SK-N-SH (cell line): ENCODE measurements around the gene TMEM182. TPM values are rescaled to one million over a fixed set of nuclear protein-coding genes. Genes with fewer than 3 reads are reported as not detected.

Source experiments
- CTCF ChIA-PET: fragments of 300-600, 350-600 bp; formaldehyde crosslinking; extraction: SDS; loops from one replicate; lab custom pipeline; 2021; lab: Yijun Ruan, JAX
- POLR2A ChIA-PET: fragments of 350-600 bp; sonication (Branson Sonifier 250); formaldehyde crosslinking; extraction: SDS; loops from one replicate; lab custom pipeline; 2020; ENCODE audit warnings: antibody characterized with exemption, inconsistent platforms; lab: Yijun Ruan, JAX
- DNase-seq: peaks from one replicate; pipeline ENCODE4 v3.0.0; 2012
- H2AFZ ChIP-seq: fragments of 200-600 bp; sonication (generic); 2 replicates; pipeline ENCODE4 v1.8.1; 2016; ENCODE audit warnings: antibody characterized with exemption, mild to moderate bottlenecking, low read depth
- H3F3A ChIP-seq: fragments of 200-600 bp; sonication (generic); replicated peaks from 2 replicates; pipeline ENCODE3; 2016; ENCODE audit warnings: antibody characterized with exemption, mild to moderate bottlenecking; ENCODE audit not compliant: insufficient read depth
- H3K27ac ChIP-seq, 2 experiments: fragments of 200-500 bp in 1 of 2; fragments of 200-600 bp in 1 of 2; sonication (Bioruptor generic) in 1 of 2; sonication (generic), shearing (Covaris generic) in 1 of 2; 2 replicates each; pipeline versions ENCODE4 v1.5.1 to v1.6.1; 2014 to 2016; ENCODE audit warnings: low read depth in 2 of 2, inconsistent platforms in 1 of 2, low read length in 1 of 2, mild to moderate bottlenecking in 1 of 2, mixed read lengths in 1 of 2
- H3K27me3 ChIP-seq: fragments of 200-600 bp; sonication (generic), shearing (Covaris generic); 2 replicates; pipeline ENCODE4 v1.6.1; 2016; ENCODE audit warnings: mixed run types; ENCODE audit not compliant: insufficient read depth
- H3K36me3 ChIP-seq, 2 experiments: fragments of 200-500 bp in 1 of 2; fragments of 200-600 bp in 1 of 2; sonication (Bioruptor generic) in 1 of 2; sonication (generic) in 1 of 2; replicated peaks in 1 of 2; 2 replicates each; pipeline versions ENCODE3 to v1.5.1; 2014 to 2016; ENCODE audit warnings: low read length in 1 of 2, mild to moderate bottlenecking in 1 of 2; ENCODE audit not compliant: insufficient read depth in 2 of 2, control insufficient read depth in 1 of 2
- H3K4me1 ChIP-seq, 2 experiments: fragments of 200-500 bp in 1 of 2; fragments of 200-600 bp in 1 of 2; sonication (Bioruptor generic) in 1 of 2; sonication (generic), shearing (Covaris generic) in 1 of 2; 2 replicates each; pipeline versions ENCODE4 v1.5.1 to v1.6.1; 2014 to 2016; ENCODE audit warnings: low read depth in 1 of 2, low read length in 1 of 2, mixed run types in 1 of 2; ENCODE audit not compliant: insufficient read depth in 2 of 2, control insufficient read depth in 1 of 2
- H3K4me2 ChIP-seq: fragments of 200-600 bp; sonication (generic), shearing (Covaris generic); 2 replicates; pipeline ENCODE4 v1.6.1; 2017; ENCODE audit warnings: mixed run types
- H3K4me3 ChIP-seq, 2 experiments: fragments of 200-500 bp in 1 of 2; fragments of 200-600 bp in 1 of 2; sonication (Bioruptor generic) in 1 of 2; sonication (generic), shearing (Covaris generic) in 1 of 2; 2 replicates each; pipeline versions ENCODE4 v1.5.1 to v1.8.1; 2014 to 2016; ENCODE audit warnings: low read depth in 2 of 2, inconsistent platforms in 1 of 2, low read length in 1 of 2, mild to moderate bottlenecking in 1 of 2, mixed read lengths in 1 of 2, moderate library complexity in 1 of 2
- H3K79me2 ChIP-seq: fragments of 200-600 bp; sonication (generic); 2 replicates; pipeline ENCODE4 v1.8.1; 2017; ENCODE audit warnings: mild to moderate bottlenecking; ENCODE audit not compliant: insufficient read depth
- H3K9ac ChIP-seq: fragments of 200-600 bp; sonication (generic); 2 replicates; pipeline ENCODE4 v1.6.1; 2017; ENCODE audit warnings: mixed run types
- H3K9me2 ChIP-seq: fragments of 200-600 bp; sonication (generic); 2 replicates; pipeline ENCODE4 v1.6.1; 2017; ENCODE audit warnings: mixed run types
- H3K9me3 ChIP-seq: fragments of 200-600 bp; sonication (generic); 2 replicates; pipeline ENCODE4 v1.6.1; 2017; ENCODE audit warnings: mixed run types, mild to moderate bottlenecking, moderate library complexity
- H4K20me1 ChIP-seq: fragments of 200-600 bp; sonication (generic); 2 replicates; pipeline ENCODE4 v1.6.1; 2017; ENCODE audit warnings: mild to moderate bottlenecking, mixed run types; ENCODE audit not compliant: insufficient read depth
- CHD2 ChIP-seq: fragments of 150-350 bp; IDR thresholded peaks from 2 replicates; pipeline ENCODE4 v1.6.1; 2018; ENCODE audit warnings: low read length; ENCODE audit not compliant: partially characterized antibody
- ELF1 ChIP-seq: IDR thresholded peaks from 2 replicates; pipeline ENCODE4 v1.4.0; 2012
- FOXM1 ChIP-seq: IDR thresholded peaks from 2 replicates; pipeline ENCODE4 v1.4.0; 2012; ENCODE audit warnings: low read depth, mild to moderate bottlenecking
- GATA2 ChIP-seq: sonication (generic); formaldehyde crosslinking; IDR thresholded peaks from 2 replicates; pipeline ENCODE4 v1.5.0; 2020; ENCODE audit warnings: mild to moderate bottlenecking, missing genetic modification reagents
- JUND ChIP-seq: IDR thresholded peaks from 2 replicates; pipeline ENCODE4 v1.4.0; 2012
- MEF2A ChIP-seq: IDR thresholded peaks from 2 replicates; pipeline ENCODE4 v1.4.0; 2012; ENCODE audit warnings: low read depth, borderline replicate concordance
- MXI1 ChIP-seq: IDR thresholded peaks from 2 replicates; pipeline ENCODE4 v1.6.1; 2012; ENCODE audit warnings: mild to moderate bottlenecking, low read depth, low read length, improper control_type of control experiment
- POLR2AphosphoS5 ChIP-seq: IDR thresholded peaks from 2 replicates; pipeline ENCODE4 v1.6.1; 2012; ENCODE audit warnings: low read depth, low read length
- RAD21 ChIP-seq: IDR thresholded peaks from 2 replicates; pipeline ENCODE4 v1.6.1; 2012; ENCODE audit warnings: mild to moderate bottlenecking, low read length
- RCOR1 ChIP-seq: fragments of 150-350 bp; IDR thresholded peaks from 2 replicates; pipeline ENCODE4 v1.6.1; 2017; ENCODE audit warnings: antibody characterized with exemption, low read length
- SIN3A ChIP-seq: IDR thresholded peaks from 2 replicates; pipeline ENCODE4 v1.6.1; 2012; ENCODE audit warnings: low read depth, mild to moderate bottlenecking, low read length, moderate library complexity, borderline replicate concordance
- TAF1 ChIP-seq: IDR thresholded peaks from 2 replicates; pipeline ENCODE4 v1.6.1; 2012; ENCODE audit warnings: low read depth, mild to moderate bottlenecking, low read length, moderate library complexity, borderline replicate concordance
- TCF12 ChIP-seq: IDR thresholded peaks from 2 replicates; pipeline ENCODE4 v1.4.0; 2012
- WGBS: methylation state at CpG from one replicate; pipeline ENCODE4 v1.1.6; 2017; ENCODE audit warnings: low lambda C conversion rate; 5-methylcytosine and 5-hydroxymethylcytosine counted together
- polyA plus RNA-seq, 3 experiments: library from polyadenylated mRNA; depleted of rRNA; stranded (reverse); fragments of >200 nt; gene quantifications; 2 replicates each; pipeline ENCODE4 v1.2.3, GENCODE V29; 2012
- TF ChIP-seq, protein P1 (sequence below): IDR thresholded peaks from 2 replicates; pipeline ENCODE4 v1.4.0; 2012; ENCODE audit warnings: low read depth, borderline replicate concordance

TMEM182 gene
- polyA plus RNA-seq, 1 of the 3 experiments (the other 2 are of a cell fraction): 1.7 TPM

GRCh38 chr2:102789349-102790090 lies 27.7 kb downstream of the TMEM182 start:
- TF ChIP-seq POLR2AphosphoS5 (no peak), MXI1 (no peak), SIN3A (no peak), ELF1 (no peak), TAF1 (no peak), GATA2 (CRISPR knock-in tag) (no peak), RCOR1 (no peak), RAD21 (no peak), FOXM1 (no peak), TCF12 (no peak), JUND (no peak), MEF2A (no peak)
- TF ChIP-seq, all 33 proteins: peak for 0
- WGBS: 73% methylated on average over 7 of the region's 7 CpGs
- ChIA-PET CTCF (interaction anchor here (1.1 to 2.1 kb wide), 3 partner anchors 12 to 35 kb away, joined by 3 to 6 read pairs (median 5); no protein-coding TSS in a partner anchor), POLR2A (no interaction called here)
- Histone ChIP-seq H3K36me3 (no peaks in the 10 kb centered on the region), H3K4me1 (no peaks in the 10 kb centered on the region; a peak in 1 of 4 replicates), H3K79me2 (no peaks in the 10 kb centered on the region), H3K4me2 (no peak overlapping the region), H3K4me3 (no peak overlapping the region), H2AFZ (no peak overlapping the region), H3K27ac (no peak overlapping the region), H3F3A (no peaks in the 10 kb centered on the region), H3K9me2 (no peaks in the 10 kb centered on the region), H4K20me1 (no peaks in the 10 kb centered on the region), H3K27me3 (no peaks in the 10 kb centered on the region), H3K9me3 (no peaks in the 10 kb centered on the region), H3K9ac (no peak overlapping the region)
- no peak for DNase-seq

DNA sequence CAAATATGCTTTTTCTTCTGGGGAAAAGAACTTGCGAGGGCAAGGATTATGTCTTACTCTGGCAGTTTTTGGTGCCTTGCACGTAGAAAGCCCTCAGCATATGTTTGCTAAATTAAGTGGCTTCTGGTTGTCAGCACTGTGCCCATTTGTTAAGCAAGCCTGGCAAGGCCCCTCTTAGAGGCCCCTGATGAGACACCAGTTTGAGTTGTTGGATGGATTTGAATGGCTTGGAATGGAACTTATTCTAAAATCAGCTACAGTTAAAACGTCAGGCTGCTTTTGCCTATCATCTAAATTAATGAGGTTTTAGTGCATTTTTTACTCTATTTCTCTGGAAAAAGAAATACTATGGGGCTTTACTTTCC lies 28.2 kb downstream of the TMEM182 start:
- 74% methylated on average over 3 of the region's 3 CpGs for whole genome bisulfite sequencing
- POLR2A ChIA-PET: no interaction called here
- H3K27me3 ChIP-seq: no peaks in the 10 kb centered on the region
- H3K9ac ChIP-seq: no peak overlapping the region
- CTCF ChIA-PET: interaction anchor here (1.1 to 2.1 kb wide), 3 partner anchors 12 to 36 kb away, joined by 3 to 6 read pairs (median 5); no protein-coding TSS in a partner anchor
- no peak for DNase-seq
- no peak overlapping the region for H2AFZ ChIP-seq
- no peak overlapping the region for H3K4me3 ChIP-seq
- H3K79me2 ChIP-seq: no peaks in the 10 kb centered on the region
- H3K4me1 ChIP-seq: no peaks in the 10 kb centered on the region; a peak in 1 of 4 replicates
- TF ChIP-seq, protein P1, sequence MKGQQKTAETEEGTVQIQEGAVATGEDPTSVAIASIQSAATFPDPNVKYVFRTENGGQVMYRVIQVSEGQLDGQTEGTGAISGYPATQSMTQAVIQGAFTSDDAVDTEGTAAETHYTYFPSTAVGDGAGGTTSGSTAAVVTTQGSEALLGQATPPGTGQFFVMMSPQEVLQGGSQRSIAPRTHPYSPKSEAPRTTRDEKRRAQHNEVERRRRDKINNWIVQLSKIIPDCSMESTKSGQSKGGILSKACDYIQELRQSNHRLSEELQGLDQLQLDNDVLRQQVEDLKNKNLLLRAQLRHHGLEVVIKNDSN: no peak
- TF ChIP-seq CHD2: no peak
- no peak for TF ChIP-seq TCF12
- no peak overlapping the region for H3K4me2 ChIP-seq
- no peaks in the 10 kb centered on the region for H4K20me1 ChIP-seq
- no peaks in the 10 kb centered on the region for H3F3A ChIP-seq
- H3K9me3 ChIP-seq: no peaks in the 10 kb centered on the region
- no peaks in the 10 kb centered on the region for H3K9me2 ChIP-seq
- H3K27ac ChIP-seq: no peak overlapping the region
- no peaks in the 10 kb centered on the region for H3K36me3 ChIP-seq
